NCI-H510A (cell line): ENCODE data around the gene HHLA2.

ENCODE experiments used
- DNase-seq: peaks from one replicate; lab custom pipeline; 2025; lab: John Stamatoyannopoulos, UW

Gene HHLA2

GRCh38 chr3:108393128-108393900 lies 97.0 kb downstream of the HHLA2 start:
- no peak for DNase-seq

- no peak for DNase-seq
Measured at GRCh38 chr3:108394016-108394415, 97.7 kb downstream of the HHLA2 start.

GRCh38 chr3:108394563-108394962 lies 98.2 kb downstream of the HHLA2 start:
- DNase-seq: no peak

GRCh38 chr3:108396336-108396735 lies 100.0 kb downstream of the HHLA2 start:
- no peak for DNase-seq

- DNase-seq: no peak
Measured at GRCh38 chr3:108398510-108398909, 102.2 kb downstream of the HHLA2 start.

GRCh38 chr3:108401836-108402235 lies 105.5 kb downstream of the HHLA2 start:
- DNase-seq: no peak

- no peak for DNase-seq
Measured at GRCh38 chr3:108403198-108403597, 106.8 kb downstream of the HHLA2 start.

GRCh38 chr3:108403686-108404345 lies 107.5 kb downstream of the HHLA2 start:
- DNase-seq: no peak

- DNase-seq: no peak
Measured at GRCh38 chr3:108404368-108404767, 108.0 kb downstream of the HHLA2 start.

GRCh38 chr3:108406063-108406660 lies 109.8 kb downstream of the HHLA2 start:
- DNase-seq: no peak

GRCh38 chr3:108406661-108407206 lies 110.4 kb downstream of the HHLA2 start:
- DNase-seq: no peak

- no peak for DNase-seq
Measured at GRCh38 chr3:108407886-108408285, 111.5 kb downstream of the HHLA2 start.

- DNase-seq: no peak
Measured at GRCh38 chr3:108408883-108409799, 112.8 kb downstream of the HHLA2 start.

- no peak for DNase-seq
Measured at GRCh38 chr3:108409800-108410178, 113.4 kb downstream of the HHLA2 start.

GRCh38 chr3:108410531-108410984 lies 114.2 kb downstream of the HHLA2 start:
- no peak for DNase-seq

- no peak for DNase-seq
Measured at GRCh38 chr3:108412121-108412750, 115.9 kb downstream of the HHLA2 start.

- no peak for DNase-seq
Measured at GRCh38 chr3:108414007-108414406, 117.7 kb downstream of the HHLA2 start.

GRCh38 chr3:108415661-108416060 lies 119.3 kb downstream of the HHLA2 start:
- no peak for DNase-seq

GRCh38 chr3:108416111-108416869 lies 119.9 kb downstream of the HHLA2 start:
- DNase-seq: no peak

- DNase-seq: no peak
Measured at GRCh38 chr3:108420926-108421325, 124.6 kb downstream of the HHLA2 start.
